HepG2 (cell line): ENCODE results near the gene RNH1. TPM values are rescaled to one million over a fixed set of nuclear protein-coding genes. Genes with fewer than 3 reads are reported as not detected.

ENCODE experiments used
- ATRX ChIP-seq: sonication (generic); formaldehyde crosslinking; IDR thresholded peaks from 2 replicates; pipeline ENCODE4 v1.4.0; 2020; ENCODE audit warnings: missing genetic modification reagents, borderline replicate concordance
- FLYWCH1 ChIP-seq: sonication (generic); formaldehyde crosslinking; IDR thresholded peaks from 2 replicates; pipeline ENCODE4 v1.8.1; 2023; ENCODE audit warnings: mild to moderate bottlenecking, missing genetic modification reagents
- FOXP4 ChIP-seq: sonication (generic); formaldehyde crosslinking; IDR thresholded peaks from 2 replicates; pipeline ENCODE4 v1.4.0; 2020; ENCODE audit warnings: missing genetic modification reagents
- GABPA ChIP-seq, 2 experiments: IDR thresholded peaks; 2 replicates each; pipeline ENCODE4 v1.6.1; 2011 to 2016; ENCODE audit warnings: low read depth in 2 of 2, low read length in 1 of 2, missing biosample characterization in 1 of 2, missing genetic modification characterization in 1 of 2
- KLF16 ChIP-seq, 2 experiments: sonication (generic) in 1 of 2; formaldehyde crosslinking in 1 of 2; IDR thresholded peaks; 2 replicates each; pipeline versions ENCODE4 v1.6.1 to v1.8.0; 2016 to 2023; ENCODE audit warnings: missing genetic modification reagents in 2 of 2, missing compliant biosample characterization in 1 of 2
- NKX3-1 ChIP-seq: sonication (generic); formaldehyde crosslinking; IDR thresholded peaks from 2 replicates; pipeline ENCODE4 v1.5.0; 2020; ENCODE audit warnings: missing genetic modification reagents
- THAP9 ChIP-seq: sonication (generic); formaldehyde crosslinking; IDR thresholded peaks from 2 replicates; pipeline ENCODE4; 2020; ENCODE audit warnings: missing genetic modification reagents, mild to moderate bottlenecking, borderline replicate concordance
- ZNF12 ChIP-seq: sonication (generic); formaldehyde crosslinking; IDR thresholded peaks from 2 replicates; pipeline ENCODE4 v1.5.0; 2020; ENCODE audit warnings: missing genetic modification reagents
- ZNF296 ChIP-seq: sonication (generic); formaldehyde crosslinking; conservative IDR thresholded peaks from 2 replicates; pipeline ENCODE4 v1.5.0; 2020; ENCODE audit warnings: mild to moderate bottlenecking, missing genetic modification reagents
- ZNF318 ChIP-seq: sonication (generic); formaldehyde crosslinking; IDR thresholded peaks from 2 replicates; pipeline ENCODE4 v1.4.0; 2020; ENCODE audit warnings: mild to moderate bottlenecking, missing genetic modification reagents
- ZNF326 ChIP-seq: sonication (generic); formaldehyde crosslinking; IDR thresholded peaks from 2 replicates; pipeline ENCODE4 v1.4.0; 2020; ENCODE audit warnings: missing genetic modification reagents, borderline replicate concordance
- ZNF546 ChIP-seq: sonication (generic); formaldehyde crosslinking; conservative IDR thresholded peaks from 2 replicates; pipeline ENCODE4 v1.8.1; 2023; ENCODE audit warnings: mild to moderate bottlenecking, missing genetic modification reagents
- ZNF775 ChIP-seq: sonication (generic); formaldehyde crosslinking; IDR thresholded peaks from 2 replicates; pipeline ENCODE4 v1.4.0; 2020; ENCODE audit warnings: missing genetic modification reagents, mild to moderate bottlenecking, moderate library complexity, borderline replicate concordance
- ZNF839 ChIP-seq: sonication (generic); formaldehyde crosslinking; IDR thresholded peaks from 2 replicates; pipeline ENCODE4 v1.4.0; 2020; ENCODE audit warnings: missing genetic modification reagents, mild to moderate bottlenecking, borderline replicate concordance
- ZSCAN29 ChIP-seq: sonication (generic); formaldehyde crosslinking; conservative IDR thresholded peaks from 2 replicates; pipeline ENCODE4 v1.4.0; 2020; ENCODE audit warnings: mild to moderate bottlenecking, missing genetic modification reagents
- polyA plus RNA-seq, 8 experiments: library from polyadenylated mRNA; depleted of rRNA in 3 of 8; stranded (reverse) in 7 of 8; unstranded in 1 of 8; fragments of >200 nt; fragmentation: Illumina TruSeq in 4 of 8; extraction: Trizol in 4 of 8; gene quantifications; 2 replicates each; pipeline versions ENCODE4 v1.2.1 to v1.2.3, GENCODE V29; 2011 to 2016; ENCODE audit warnings: low read depth in 4 of 8, missing spikeins in 1 of 8, mixed read lengths in 1 of 8; ENCODE audit not compliant: insufficient read depth in 1 of 8
- total RNA-seq, 5 experiments: library from RNA; depleted of rRNA; stranded (reverse); fragments of >200 nt; fragmentation: Illumina TruSeq; extraction: Trizol; gene quantifications; 2 replicates each; pipeline ENCODE4 v1.2.3, GENCODE V29; 2016; ENCODE audit warnings: low read depth in 1 of 5

The RNH1 gene
- total and polyA plus RNA-seq, 2 of the 13 experiments (the other 11 are each of a cell fraction or from before 2014, with no cell fraction given): 36.0 to 74.1 TPM

GRCh38 chr11:506995-507726 lies at the start of gene RNH1 (continued):
- TF ChIP-seq FOXP4 (CRISPR knock-in tag): no peak
- no peak for TF ChIP-seq ZNF326 (CRISPR knock-in tag)
- TF ChIP-seq ZSCAN29 (CRISPR knock-in tag): no peak
- no peak; the same call in 1 of the 2 replicates for TF ChIP-seq THAP9 (CRISPR knock-in tag)
- no peak for TF ChIP-seq ZNF775 (CRISPR knock-in tag)
- TF ChIP-seq ZNF839: no peak
- TF ChIP-seq ZNF318: no peak
- TF ChIP-seq ZNF296 (CRISPR knock-in tag): no peak; the same call in 1 of the 2 replicates
- no peak for TF ChIP-seq GABPA (IDR thresholded peaks at IDR 0.05; ENCODE audit: low read depth, low read length)
- TF ChIP-seq GABPA (CRISPR knock-in tag; IDR thresholded peaks at IDR 0.05; ENCODE audit: low read depth): no peak
- TF ChIP-seq KLF16 (CRISPR knock-in tag; IDR thresholded peaks at IDR 0.05): peak in 1 of 2 experiments; percentile 65; a peak in 2 of 4 replicates
- TF ChIP-seq ATRX (CRISPR knock-in tag): no peak
- peak; percentile 67; the same call in 1 of the 2 replicates for TF ChIP-seq ZNF546
- TF ChIP-seq FLYWCH1: no peak
- TF ChIP-seq ZNF12 (CRISPR knock-in tag): no peak
- TF ChIP-seq NKX3-1: no peak
